ENCODE results near the gene SV2B.
"Not testable (repeated sequence)": the region's sequence is repeated elsewhere in the genome, so short reads cannot be mapped to it uniquely, and the experiment has no call there.

SV2B gene

DNA sequence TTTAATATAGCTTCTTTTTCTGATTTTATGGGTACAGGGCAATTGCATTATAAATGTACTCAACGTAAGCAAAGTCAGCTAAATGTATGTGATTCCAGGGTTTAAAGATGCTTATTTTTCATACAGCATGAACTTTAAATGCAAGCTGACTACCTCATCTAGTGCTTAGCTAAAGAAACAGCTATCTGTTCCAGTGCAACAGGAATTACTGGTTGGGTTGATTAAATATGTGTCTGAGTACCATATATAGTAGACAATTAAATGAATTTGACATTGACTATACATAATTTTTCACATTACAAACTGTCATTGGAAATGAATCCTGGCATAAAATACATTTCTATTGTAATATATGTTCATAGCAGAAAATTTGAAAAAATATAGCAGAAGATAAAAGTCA, 26.3 kb upstream of the SV2B start:
- TF ChIP-seq, protein P1, sequence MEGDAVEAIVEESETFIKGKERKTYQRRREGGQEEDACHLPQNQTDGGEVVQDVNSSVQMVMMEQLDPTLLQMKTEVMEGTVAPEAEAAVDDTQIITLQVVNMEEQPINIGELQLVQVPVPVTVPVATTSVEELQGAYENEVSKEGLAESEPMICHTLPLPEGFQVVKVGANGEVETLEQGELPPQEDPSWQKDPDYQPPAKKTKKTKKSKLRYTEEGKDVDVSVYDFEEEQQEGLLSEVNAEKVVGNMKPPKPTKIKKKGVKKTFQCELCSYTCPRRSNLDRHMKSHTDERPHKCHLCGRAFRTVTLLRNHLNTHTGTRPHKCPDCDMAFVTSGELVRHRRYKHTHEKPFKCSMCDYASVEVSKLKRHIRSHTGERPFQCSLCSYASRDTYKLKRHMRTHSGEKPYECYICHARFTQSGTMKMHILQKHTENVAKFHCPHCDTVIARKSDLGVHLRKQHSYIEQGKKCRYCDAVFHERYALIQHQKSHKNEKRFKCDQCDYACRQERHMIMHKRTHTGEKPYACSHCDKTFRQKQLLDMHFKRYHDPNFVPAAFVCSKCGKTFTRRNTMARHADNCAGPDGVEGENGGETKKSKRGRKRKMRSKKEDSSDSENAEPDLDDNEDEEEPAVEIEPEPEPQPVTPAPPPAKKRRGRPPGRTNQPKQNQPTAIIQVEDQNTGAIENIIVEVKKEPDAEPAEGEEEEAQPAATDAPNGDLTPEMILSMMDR (IDR thresholded peaks at IDR 0.05; ENCODE audit: insufficient read depth, low read depth, low read length, missing control alignments) = no peak
- peak; percentile 30 for DNase-seq (ENCODE audit: low read depth)
- no peak overlapping the region for H3K4me3 ChIP-seq (ENCODE audit: low read length)

DNA sequence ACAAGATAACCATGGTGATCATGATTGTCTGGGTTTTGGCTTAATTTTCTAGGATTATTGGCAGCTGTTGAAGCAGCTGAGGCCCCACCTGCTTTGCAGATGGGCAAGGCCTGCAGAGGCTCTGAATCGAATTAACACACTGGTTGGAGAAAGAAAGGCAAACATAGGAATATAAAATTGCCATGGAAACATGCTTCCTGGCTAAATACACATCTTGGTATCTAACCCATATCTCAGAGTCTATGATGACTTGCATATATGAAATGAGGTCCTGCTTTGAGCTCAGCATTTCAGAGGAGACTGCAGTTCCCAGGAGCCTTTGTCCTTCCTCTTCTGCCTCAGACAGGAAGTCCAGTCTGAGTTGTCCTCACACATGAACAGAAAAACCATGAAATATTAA, 24.3 kb upstream of the SV2B start:
- no peak overlapping the region for H3K4me3 ChIP-seq (ENCODE audit: low read length)
- DNase-seq (ENCODE audit: low read depth) = no peak
- TF ChIP-seq, protein P1 (IDR thresholded peaks at IDR 0.05; ENCODE audit: insufficient read depth, low read depth, low read length, missing control alignments) = no peak

DNA sequence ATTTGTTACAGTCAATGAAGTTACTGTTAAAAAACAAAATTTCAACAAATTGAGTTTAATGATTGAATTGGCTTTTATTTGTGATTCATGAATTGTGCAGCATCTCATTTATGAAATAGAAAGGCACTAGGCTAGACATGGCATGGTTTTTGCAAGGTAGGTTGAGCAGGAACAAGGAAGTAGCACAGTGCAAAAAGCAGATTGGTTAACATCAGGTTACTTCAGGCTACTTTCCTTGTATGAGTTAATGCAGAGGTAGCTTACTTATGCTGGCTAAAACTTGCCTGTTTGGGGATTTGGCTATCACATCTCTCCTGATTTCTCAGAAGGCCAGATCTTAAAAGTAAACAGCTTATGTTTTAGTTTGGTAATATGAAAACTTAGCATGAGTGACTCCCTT, 23.0 kb upstream of the SV2B start:
- TF ChIP-seq, protein P1 (IDR thresholded peaks at IDR 0.05; ENCODE audit: insufficient read depth, low read depth, low read length, missing control alignments) = no peak
- no peak overlapping the region for H3K4me3 ChIP-seq (ENCODE audit: low read length)
- DNase-seq (ENCODE audit: low read depth) = peak; percentile 33

DNA sequence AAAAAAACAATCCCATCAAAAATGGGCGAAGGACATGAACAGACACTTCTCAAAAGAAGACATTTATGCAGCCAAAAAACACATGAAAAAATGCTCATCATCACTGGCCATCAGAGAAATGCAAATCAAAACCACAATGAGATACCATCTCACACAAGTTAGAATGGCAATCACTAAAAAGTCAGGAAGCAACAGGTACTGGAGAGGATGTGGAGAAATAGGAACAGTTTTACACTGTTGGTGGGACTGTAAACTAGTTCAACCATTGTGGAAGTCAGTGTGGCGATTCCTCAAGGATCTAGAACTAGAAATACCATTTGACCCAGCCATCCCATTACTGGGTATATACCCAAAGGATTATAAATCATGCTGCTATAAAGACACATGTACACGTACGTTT, 6.2 kb upstream of the SV2B start:
- DNase-seq (ENCODE audit: low read depth); H3K4me3 ChIP-seq (ENCODE audit: low read length): not testable (repeated sequence)

DNA sequence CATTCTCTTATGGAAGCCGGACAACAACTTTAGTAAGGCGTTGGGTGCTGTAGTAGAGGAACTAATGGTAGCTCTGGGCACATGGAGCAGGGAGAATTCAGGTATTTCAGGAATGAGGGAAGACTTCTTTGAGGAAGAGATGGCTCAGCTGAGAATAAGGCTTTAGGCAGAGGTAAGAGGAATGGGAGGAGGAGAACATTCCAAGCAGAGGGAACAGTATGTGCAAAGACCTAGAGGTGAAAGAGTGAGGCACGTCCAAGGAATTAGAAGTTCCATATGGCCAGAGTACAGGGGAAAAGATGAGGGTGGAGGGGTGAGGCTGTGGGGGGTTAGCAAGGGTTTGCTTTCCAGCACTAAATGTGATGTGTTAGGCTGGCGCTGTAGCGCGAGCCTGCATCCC, 1.6 kb upstream of the SV2B start:
- TF ChIP-seq, protein P1 (IDR thresholded peaks at IDR 0.05; ENCODE audit: insufficient read depth, low read depth, low read length, missing control alignments) = no peak
- no peak overlapping the region for H3K4me3 ChIP-seq (ENCODE audit: low read length)
- DNase-seq (ENCODE audit: low read depth) = no peak

DNA sequence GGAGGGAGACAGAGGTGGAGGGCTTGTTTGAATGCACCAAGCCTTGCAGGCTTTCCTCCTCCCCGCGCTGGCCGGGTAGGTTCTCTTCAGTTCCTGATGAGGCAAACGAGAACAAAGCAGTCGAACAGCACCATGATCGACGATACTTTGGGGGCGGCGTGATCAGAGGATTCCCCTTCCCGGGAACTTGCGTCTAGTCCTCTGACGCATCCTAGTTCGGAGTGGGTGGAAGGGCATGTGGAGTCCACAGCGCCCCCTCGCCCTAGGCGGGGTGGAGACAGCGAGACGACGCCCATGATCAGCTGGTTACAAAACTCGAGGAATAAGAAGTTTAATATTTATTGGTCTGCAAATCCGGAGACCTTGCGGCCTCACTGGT, 452 bp upstream of the SV2B start:
- peak; percentile 54 for DNase-seq (ENCODE audit: low read depth)
- no peak overlapping the region for H3K4me3 ChIP-seq (ENCODE audit: low read length)

DNA sequence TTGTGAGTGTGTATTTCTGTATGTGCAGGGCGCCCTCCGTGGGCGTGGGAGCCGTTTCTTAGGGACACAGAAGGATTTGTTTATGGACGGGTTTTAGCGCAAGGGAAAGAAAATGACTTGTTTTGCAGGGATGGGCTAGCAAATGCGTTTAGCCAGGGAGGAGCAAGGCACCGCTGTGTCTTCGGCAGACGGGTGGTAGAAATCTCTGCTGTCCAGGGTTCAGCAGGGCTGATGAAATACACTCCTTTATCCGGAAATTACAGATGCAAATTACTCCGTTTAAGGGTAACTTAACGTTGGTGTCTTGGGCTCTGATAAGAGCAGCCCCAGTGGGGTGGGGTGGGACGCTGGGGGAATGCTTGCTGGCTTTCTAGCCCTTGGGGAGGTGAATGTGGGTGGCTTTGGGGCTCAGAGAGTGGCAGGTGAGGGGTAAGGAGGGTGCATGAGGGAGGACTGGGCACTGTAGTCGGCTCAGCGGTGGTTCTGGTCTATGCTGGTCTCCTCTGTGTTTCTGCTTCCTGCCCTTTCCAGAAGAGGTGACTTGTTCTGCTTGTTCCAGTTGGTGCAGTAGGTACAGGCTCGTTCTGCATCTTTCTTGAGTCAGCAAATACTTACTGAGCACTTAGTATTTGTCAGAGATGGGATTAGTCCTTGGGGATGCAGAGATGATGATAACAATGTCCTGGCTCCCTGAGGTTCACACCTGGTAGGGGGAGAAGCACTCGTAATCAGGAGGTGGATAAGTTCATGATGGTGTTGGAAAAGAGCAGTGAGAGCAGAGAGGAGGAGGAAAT, 954 bp downstream of the SV2B start:
- DNase-seq (ENCODE audit: low read depth) = peak; percentile 15
- peak overlapping the region; percentile 41 for H3K4me3 ChIP-seq (ENCODE audit: low read length)
- TF ChIP-seq, protein P1 (IDR thresholded peaks at IDR 0.05; ENCODE audit: insufficient read depth, low read depth, low read length, missing control alignments) = no peak

More for the DNA sequence above, 452 bp upstream of the SV2B start:
- TF ChIP-seq, protein P1 (IDR thresholded peaks at IDR 0.05; ENCODE audit: insufficient read depth, low read depth, low read length, missing control alignments) = no peak

Data from epithelial cell of esophagus (primary cell).